Ovary (tissue), 3 donors: Measurements from ENCODE around the gene SGSH.

ENCODE experiments used
- CTCF ChIP-seq, 3 donors: fragments of 450-650 bp in 2 of 3; fragments of 200-600 bp in 1 of 3; IDR thresholded peaks; one replicate each; pipeline versions ENCODE4 v1.5.1 to v1.8.0; 2016 to 2022; ENCODE audit warnings: antibody characterized with exemption in 3 of 3, mild to moderate bottlenecking in 1 of 3
- EP300 ChIP-seq: sonication (generic); formaldehyde crosslinking; IDR thresholded peaks from one replicate; pipeline ENCODE4 v1.6.1; 2017; ENCODE audit warnings: antibody characterized with exemption
- POLR2A ChIP-seq: fragments of 450-650 bp; IDR thresholded peaks from one replicate; pipeline ENCODE4 v1.6.1; 2017; ENCODE audit warnings: antibody characterized with exemption, mild to moderate bottlenecking, moderate library complexity
- donor health status: DM: no; HTN: no; CAD: no.

GRCh38 chr17:80208050-80208449 is 12.1 kb downstream of the SGSH start:
- TF ChIP-seq CTCF (IDR thresholded peaks at IDR 0.05) (no peak), POLR2A (no peak), EP300 (no peak)
